Cardiac atrium fibroblast (primary cell): ENCODE data around the gene DACH1. TPM values are rescaled to one million over a fixed set of nuclear protein-coding genes. Genes with fewer than 3 reads are reported as not detected.

Experiments
- total RNA-seq: library from RNA; depleted of rRNA; stranded (reverse); fragments of >200 nt; gene quantifications from 2 replicates; pipeline ENCODE4 v1.2.3, GENCODE V29; 2015

The DACH1 gene
- 0.36 and 0.49 TPM in 2 replicates for total RNA-seq

DNA sequence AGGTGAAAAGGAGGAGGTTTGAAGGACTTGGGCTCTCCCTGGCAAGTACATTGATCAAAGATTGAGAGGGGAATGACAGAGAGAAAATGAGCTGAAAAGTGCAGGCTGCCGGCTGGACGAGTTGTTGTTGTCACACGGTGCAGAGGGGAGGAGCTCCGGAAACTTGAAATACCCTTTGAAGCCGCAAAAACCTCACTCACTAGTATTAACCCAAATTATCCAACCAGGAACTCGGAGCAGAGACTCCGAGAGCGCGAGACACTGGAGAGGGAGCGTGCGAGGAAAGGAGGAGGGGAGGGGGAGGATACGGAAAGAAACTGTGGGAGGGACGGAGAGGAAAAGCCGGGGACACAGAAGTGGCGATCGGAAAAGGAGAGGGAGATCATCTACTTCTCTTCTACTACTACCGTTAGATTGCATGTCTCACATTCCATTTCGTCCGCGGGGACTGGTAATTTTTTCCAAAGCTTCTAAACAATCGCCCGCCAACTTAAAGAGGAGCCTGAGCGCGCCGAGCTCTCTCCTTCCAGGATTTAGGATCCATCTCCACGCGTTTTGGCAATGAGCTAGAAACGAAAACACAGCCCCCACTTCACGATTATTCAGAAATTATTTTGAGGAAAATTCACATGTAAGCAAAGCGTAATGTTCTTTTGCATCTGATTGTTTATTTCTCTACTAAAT lies at the start of gene DACH1:
TSS of gene DACH1 (minus strand) at position 74 of the 684 bp plus-strand sequence.

